SW 1271 (cell line): ENCODE results near the gene HOXA5.
A peak's percentile ranks its signal among the peaks of the same experiment; 100 is the strongest.

Source experiments
- DNase-seq, 2 experiments: peaks; one replicate each; lab custom pipeline; 2025; lab: John Stamatoyannopoulos, UW

The HOXA5 gene

DNA sequence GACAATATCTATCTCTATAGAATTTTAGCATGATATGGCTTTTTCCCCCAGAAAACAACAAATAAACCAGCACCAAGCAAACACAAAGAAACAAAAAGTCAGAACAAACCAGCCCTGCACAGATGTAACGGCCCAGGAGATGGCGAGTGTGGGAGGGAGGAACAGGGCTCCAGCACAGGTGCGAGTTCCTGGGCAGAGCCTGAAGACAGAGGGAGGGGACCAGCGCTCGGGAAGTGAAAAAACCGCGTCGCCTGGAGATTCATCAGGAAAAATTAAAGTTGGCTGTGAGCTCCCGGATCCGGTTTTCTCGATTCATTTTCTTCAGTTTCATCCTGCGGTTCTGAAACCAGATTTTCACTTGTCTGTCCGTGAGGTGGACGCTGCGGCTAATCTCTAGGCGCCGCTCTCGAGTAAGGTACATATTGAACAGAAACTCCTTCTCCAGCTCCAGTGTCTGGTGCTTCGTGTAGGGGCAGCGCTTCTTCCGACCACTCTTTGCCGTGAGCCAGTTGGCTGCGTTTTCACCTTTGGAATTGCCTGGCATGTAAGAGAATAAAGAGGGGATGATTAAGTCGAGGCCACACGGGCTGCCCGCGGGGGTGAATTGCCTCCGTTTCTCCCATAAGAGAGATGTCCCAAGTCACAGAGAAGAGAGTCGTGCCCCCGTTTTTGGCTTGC, 28.3 kb upstream of the HOXA5 start:
- no peak for DNase-seq

DNA sequence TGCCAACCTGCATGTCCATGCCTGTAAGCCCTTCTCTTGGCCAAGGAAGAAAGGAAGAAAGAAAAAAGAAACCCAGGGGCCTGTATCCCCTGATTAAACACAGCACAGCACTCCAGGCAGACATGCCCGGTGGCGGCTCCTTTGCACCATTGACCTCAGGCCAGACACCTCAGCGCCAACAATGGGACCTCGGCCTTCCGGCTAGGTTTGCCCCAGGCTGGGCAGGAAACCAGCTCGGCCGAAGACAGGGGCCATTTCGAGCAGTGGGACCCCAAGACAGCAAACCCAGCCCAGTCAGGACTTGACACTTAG, 27.8 kb upstream of the HOXA5 start:
- no peak for DNase-seq

DNA sequence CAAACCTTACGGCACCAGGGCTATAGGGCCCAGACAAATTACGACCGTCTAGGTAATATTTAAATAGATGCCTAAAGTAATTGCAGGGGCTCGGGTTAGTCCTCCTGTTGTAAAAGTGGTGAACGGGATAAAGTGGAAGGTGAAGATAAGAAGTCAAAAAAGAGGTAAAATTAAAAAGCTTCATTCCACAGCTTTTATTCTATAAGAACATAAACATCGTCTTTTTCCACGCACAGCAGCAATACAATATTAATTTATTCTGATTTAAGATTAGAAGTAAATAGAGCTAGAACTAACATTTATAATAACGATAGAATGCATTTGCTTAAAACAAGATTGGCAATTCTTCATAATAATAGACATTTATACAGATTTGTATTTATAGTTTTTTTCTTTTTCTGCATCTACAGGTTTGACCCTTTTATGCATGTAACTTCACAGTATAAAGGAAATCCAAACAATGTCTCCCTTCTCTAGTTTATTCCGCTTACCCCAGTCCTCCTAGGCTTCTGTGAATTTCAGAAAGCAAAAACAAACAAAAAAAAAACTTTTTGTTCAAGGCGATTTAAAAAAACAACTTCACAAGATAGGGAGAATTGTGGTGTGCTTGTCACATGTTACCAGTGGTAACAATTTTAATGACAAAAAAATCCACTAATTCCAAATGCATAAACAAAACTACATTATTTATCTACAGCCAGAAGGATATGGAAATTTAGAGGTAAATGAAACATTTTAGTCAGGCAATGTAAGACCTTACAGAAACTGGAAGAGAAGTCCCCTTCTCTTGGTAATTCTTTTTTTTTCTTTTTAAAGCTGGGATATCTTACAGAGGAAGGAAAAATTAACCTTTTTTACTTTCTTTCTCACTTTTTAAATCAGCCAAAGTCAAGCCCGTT, 27.2 kb upstream of the HOXA5 start:
- no peak for DNase-seq

- no peak for DNase-seq
Measured at GRCh38 chr7:27169658-27170425, 26.4 kb upstream of the HOXA5 start.

DNA sequence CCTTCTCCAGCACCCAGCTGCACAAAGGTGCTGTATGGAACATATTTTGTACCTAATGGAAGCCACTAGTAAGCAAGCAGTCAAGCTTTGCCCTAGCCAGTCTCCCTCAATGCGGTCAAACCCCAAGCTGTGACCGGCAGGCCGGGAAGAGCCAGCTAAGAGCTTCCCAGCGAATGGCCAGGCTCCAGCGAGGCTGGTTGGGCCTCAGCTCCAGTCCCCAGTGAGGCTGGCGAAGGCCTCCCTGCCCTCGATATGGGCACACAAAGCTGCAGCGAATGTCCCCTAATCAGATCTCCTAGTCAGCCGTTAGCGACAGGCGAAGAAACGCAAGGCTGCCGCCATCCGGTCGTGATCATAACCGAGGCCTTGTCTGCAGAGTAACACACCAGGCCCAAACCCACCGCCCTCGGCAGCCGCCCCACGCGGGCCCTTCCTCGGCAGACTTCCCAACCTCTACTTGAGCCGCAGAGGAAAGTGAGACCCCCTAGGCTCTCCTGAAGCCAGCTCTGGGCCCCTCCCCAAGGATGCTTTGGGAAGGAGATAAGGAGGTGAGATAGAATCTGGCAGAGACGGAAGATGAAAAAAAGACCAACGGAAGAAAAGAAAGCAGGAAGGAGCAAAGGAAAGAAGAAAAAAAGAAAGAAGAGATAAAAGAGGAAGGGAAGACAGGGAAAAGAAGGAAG, 24.9 kb upstream of the HOXA5 start:
- no peak for DNase-seq

DNA sequence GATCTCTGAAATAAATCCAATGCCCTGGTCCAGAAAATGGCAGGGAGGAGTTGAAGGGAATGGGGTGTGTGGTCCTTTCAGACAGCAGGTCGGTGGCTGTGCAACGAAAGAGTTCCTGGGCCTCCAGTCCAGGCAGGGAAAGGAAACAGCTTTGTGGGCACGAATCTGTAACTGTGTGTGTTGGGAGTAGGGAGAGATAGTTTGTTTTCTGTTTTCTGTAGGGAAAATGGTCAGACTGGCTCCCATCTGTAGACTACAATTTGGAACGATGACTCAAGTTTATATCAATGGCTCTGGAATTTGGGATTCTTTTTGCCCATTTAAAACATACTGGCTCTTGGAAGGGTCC, 24.4 kb upstream of the HOXA5 start:
- DNase-seq, result no peak

GRCh38 chr7:27166531-27167505, 23.3 kb upstream of the HOXA5 start:
- no peak for DNase-seq

GRCh38 chr7:27165996-27166530, 22.6 kb upstream of the HOXA5 start:
- no peak for DNase-seq

DNA sequence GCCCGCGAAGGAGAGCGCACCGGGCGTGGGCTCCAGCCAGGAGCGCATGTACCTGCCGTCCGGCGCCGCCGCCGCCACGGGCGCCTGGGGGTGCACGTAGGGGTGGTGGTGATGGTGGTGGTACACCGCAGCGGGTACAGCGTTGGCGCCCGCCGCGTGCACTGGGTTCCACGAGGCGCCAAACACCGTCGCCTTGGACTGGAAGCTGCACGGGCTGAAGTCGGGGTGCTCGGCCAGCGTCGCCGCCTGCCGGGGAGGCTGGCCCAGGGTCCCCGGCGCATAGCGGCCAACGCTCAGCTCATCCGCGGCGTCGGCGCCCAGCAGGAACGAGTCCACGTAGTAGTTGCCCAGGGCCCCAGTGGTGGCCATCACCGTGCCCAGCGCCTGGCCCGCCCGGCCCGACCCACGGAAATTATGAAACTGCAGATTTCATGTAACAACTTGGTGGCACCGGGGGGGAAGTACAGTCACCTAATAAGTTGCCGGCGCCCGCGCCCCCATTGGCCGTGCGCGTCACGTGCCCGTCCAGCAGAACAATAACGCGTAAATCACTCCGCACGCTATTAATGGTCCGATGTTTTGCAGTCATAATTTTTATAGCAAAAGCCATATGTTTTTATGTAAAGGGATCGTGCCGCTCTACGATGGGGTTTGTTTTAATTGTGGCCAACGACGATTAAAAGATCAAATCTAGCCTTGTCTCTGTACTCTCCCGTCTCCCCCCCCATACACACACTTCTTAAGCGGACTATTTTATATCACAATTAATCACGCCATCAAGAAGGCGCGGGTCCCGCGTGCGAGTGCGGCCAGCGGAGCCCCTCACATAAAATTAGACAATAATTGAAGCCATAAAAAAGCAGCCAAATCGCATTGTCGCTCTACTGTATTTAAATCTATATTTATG, 21.9 kb upstream of the HOXA5 start, which contains the start of gene HOXA9:
TSS of gene HOXA9 (minus strand) at position 449 of the 907 bp plus-strand sequence. CDS start at position 369, 80 bp downstream.
- DNase-seq, result no peak

GRCh38 chr7:27164367-27165088, 21.0 kb upstream of the HOXA5 start:
- DNase-seq, result no peak

GRCh38 chr7:27164045-27164366, 20.5 kb upstream of the HOXA5 start:
- DNase-seq, result no peak

GRCh38 chr7:27163288-27164044, 20.0 kb upstream of the HOXA5 start:
- DNase-seq, result no peak

GRCh38 chr7:27162561-27163287, 19.2 kb upstream of the HOXA5 start:
- DNase-seq, result no peak

DNA sequence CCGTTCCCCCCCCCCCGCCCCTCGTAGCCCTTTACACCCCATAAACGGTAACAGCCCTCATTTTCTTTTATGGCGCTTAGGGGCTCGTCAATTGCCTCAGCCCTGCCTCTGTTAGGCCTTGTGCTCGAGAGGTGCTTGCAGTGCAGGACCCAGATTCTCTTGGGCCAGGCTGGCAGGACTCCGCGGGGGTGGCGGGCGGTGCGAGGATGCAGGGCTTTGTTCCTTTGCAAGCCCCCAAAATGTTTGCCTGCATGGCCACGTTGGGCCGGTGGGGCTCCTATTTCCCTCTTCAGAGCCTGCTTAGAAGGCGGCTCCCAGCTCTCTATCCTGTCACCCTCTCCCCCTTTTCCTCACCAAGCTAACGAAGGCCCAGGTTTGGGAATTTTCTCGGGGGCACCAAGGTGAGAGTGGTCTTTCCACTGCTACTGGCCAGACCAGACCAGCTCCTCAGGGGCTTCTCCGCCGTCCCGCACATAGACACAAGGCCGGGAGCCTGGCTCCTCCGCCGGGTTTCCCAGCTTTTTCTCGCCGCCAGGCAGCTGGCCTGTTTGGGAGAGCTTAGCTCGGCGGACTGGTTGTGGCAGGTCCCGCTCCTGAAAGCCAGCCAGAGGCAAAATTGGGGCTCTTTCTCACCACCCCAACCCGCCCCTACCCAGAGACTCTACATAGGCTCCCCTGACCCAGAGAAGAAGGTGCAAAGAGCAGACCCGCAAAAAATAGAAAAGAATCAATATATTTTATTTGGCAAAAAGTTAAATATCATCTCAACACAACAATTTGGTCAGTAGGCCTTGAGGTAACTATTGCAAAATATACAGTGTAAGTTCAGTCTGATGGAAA, 18.5 kb upstream of the HOXA5 start:
- no peak for DNase-seq

GRCh38 chr7:27161214-27161720, 17.8 kb upstream of the HOXA5 start:
- DNase-seq, result no peak

DNA sequence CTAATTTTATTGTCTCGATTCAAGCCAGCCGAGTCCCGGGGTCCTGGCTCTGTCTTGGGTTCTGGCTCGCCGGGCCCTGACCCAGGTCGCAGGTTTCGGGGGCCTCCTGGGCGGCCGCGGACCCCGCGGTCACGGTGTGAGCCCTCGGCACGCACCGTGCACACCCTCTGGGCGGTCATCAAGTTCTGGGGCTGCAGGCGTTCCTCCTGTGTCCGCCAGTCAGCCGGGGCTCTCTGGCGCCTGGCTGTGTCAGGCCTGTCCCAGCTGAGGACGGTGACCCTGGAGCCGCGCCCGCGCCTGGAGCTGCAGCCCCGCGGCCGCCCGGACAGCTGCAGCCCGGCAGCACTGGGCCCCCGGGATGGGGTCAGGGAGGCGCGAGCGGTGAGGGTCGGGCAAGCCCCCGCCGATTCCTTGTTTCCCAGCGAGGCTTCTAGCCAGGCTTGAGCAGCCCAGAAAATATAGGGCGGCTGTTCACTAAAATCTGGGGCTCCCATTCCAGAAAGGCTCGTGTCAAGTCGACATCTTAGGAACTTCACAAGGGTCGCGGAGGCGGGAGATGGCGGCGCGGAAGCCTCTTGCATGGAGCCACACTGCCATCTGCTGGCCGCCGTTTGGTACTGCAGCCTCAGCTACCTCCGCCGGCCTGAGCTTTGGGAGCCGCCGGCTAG, 17.2 kb upstream of the HOXA5 start:
- peak; percentile 66 to 68 for DNase-seq
